ENCODE results near the gene CHCHD1.
"Not testable (repeated sequence)": the region's sequence is repeated elsewhere in the genome, so short reads cannot be mapped to it uniquely, and the experiment has no call there.

The CHCHD1 gene

GRCh38 chr10:73771722-73772280 is 10.0 kb upstream of the CHCHD1 start:
- peak; percentile 84 for DNase-seq

- peak; percentile 84 for DNase-seq
These were observed 9.3 kb upstream of the CHCHD1 start for GRCh38 chr10:73772281-73773151.

GRCh38 chr10:73773152-73773879 is 8.5 kb upstream of the CHCHD1 start:
- no peak for DNase-seq

GRCh38 chr10:73774637-73775036 is 7.2 kb upstream of the CHCHD1 start:
- DNase-seq, result peak; percentile 91

- DNase-seq, result no peak
These were observed 2.8 kb upstream of the CHCHD1 start for GRCh38 chr10:73779018-73779417.

GRCh38 chr10:73779539-73780197 is 2.2 kb upstream of the CHCHD1 start:
- DNase-seq, result no peak

- no peak for DNase-seq
These were observed 1.5 kb upstream of the CHCHD1 start for GRCh38 chr10:73780301-73780700.

- peak; percentile 23 for DNase-seq
These were observed 882 bp upstream of the CHCHD1 start for GRCh38 chr10:73780966-73781365.

- DNase-seq, result no peak
These were observed 335 bp upstream of the CHCHD1 start for GRCh38 chr10:73781548-73781878.

- peak; percentile 25 for DNase-seq
These were observed 869 bp downstream of the CHCHD1 start for GRCh38 chr10:73782749-73783085.

- peak; percentile 98 for DNase-seq
These were observed 3.4 kb downstream of the CHCHD1 start, which contains the start of gene ZSWIM8 for GRCh38 chr10:73785211-73785720. ZSWIM8 (plus strand) TSS chr10:73785606; CDS start chr10:73785879, 273 bp downstream.

GRCh38 chr10:73785721-73786511 is 4.1 kb downstream of the CHCHD1 start:
- peak; percentile 49 for DNase-seq

GRCh38 chr10:73786512-73786885 is 4.7 kb downstream of the CHCHD1 start:
- DNase-seq, result peak; percentile 19

- DNase-seq, result not testable (repeated sequence)
These were observed 5.4 kb downstream of the CHCHD1 start for GRCh38 chr10:73787031-73787800.

- no peak for DNase-seq
These were observed 7.2 kb downstream of the CHCHD1 start for GRCh38 chr10:73788864-73789658.

- no peak for DNase-seq
These were observed 7.8 kb downstream of the CHCHD1 start for GRCh38 chr10:73789659-73790055.

- DNase-seq, result no peak
These were observed 9.2 kb downstream of the CHCHD1 start for GRCh38 chr10:73790886-73791625.

GRCh38 chr10:73791871-73792400 is 10.1 kb downstream of the CHCHD1 start:
- DNase-seq, result no peak

- no peak for DNase-seq
These were observed 11.6 kb downstream of the CHCHD1 start for GRCh38 chr10:73793456-73793855.

- not testable (repeated sequence) for DNase-seq
These were observed 13.6 kb downstream of the CHCHD1 start for GRCh38 chr10:73795491-73795890.
